Testis (tissue), 2 donors: Measurements from ENCODE around the gene LHFPL3.

Experiments
- POLR2A ChIP-seq: fragments of 450-650 bp; IDR thresholded peaks from one replicate; pipeline ENCODE4 v1.6.1; 2017; ENCODE audit warnings: antibody characterized with exemption, mild to moderate bottlenecking, moderate library complexity
- TF ChIP-seq, protein P1 (sequence below), 3 experiments: fragments of 450-650 bp in 2 of 3; fragments of 200-600 bp in 1 of 3; sonication (generic) in 1 of 3; IDR thresholded peaks; one replicate each; pipeline ENCODE4 v1.5.1; 2016 to 2019; ENCODE audit warnings: antibody characterized with exemption in 3 of 3, mild to moderate bottlenecking in 2 of 3, moderate library complexity in 1 of 3

GRCh38 chr7:104878577-104878976 lies 550.2 kb downstream of the LHFPL3 start:
- no peak for TF ChIP-seq POLR2A
- TF ChIP-seq, protein P1, sequence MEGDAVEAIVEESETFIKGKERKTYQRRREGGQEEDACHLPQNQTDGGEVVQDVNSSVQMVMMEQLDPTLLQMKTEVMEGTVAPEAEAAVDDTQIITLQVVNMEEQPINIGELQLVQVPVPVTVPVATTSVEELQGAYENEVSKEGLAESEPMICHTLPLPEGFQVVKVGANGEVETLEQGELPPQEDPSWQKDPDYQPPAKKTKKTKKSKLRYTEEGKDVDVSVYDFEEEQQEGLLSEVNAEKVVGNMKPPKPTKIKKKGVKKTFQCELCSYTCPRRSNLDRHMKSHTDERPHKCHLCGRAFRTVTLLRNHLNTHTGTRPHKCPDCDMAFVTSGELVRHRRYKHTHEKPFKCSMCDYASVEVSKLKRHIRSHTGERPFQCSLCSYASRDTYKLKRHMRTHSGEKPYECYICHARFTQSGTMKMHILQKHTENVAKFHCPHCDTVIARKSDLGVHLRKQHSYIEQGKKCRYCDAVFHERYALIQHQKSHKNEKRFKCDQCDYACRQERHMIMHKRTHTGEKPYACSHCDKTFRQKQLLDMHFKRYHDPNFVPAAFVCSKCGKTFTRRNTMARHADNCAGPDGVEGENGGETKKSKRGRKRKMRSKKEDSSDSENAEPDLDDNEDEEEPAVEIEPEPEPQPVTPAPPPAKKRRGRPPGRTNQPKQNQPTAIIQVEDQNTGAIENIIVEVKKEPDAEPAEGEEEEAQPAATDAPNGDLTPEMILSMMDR (IDR thresholded peaks at IDR 0.05) = no peak
